H1 (cell line): ENCODE measurements around the gene RPGRIP1. TPM values are rescaled to one million over a fixed set of nuclear protein-coding genes. Genes with fewer than 3 reads are reported as not detected.
A peak's percentile ranks its signal among the peaks of the same experiment; 100 is the strongest.

Experiments used
- CTCF ChIA-PET: fragments of 300-600 bp; sonication (Branson Sonifier 250); formaldehyde crosslinking; loops from one replicate; lab custom pipeline; 2021; ENCODE audit not compliant: partially characterized antibody; lab: Charles Lee
- POLR2A ChIA-PET: fragments of 300-600 bp; sonication (Branson Sonifier 250); formaldehyde crosslinking; loops from one replicate; lab custom pipeline; 2021; ENCODE audit warnings: inconsistent platforms; ENCODE audit not compliant: partially characterized antibody; lab: Charles Lee
- DNase-seq, 2 experiments: peaks; one replicate each; pipeline versions ENCODE4 v3.0.0 to v3.0.0-alpha.2; 2010 to 2022; ENCODE audit warnings: low spot score in 2 of 2, low read depth in 1 of 2, mixed read lengths in 1 of 2
- FAIRE-seq: peaks from 2 replicates; lab custom pipeline; 2011; peaks lifted over from hg19 to GRCh38; lab: Jason Lieb, UNC
- H2AFZ ChIP-seq: 2 replicates; pipeline ENCODE4 v1.8.1; 2012; ENCODE audit warnings: low read length, inconsistent platforms
- H2AK5ac ChIP-seq: 2 replicates; pipeline ENCODE4 v1.6.1; 2013; ENCODE audit warnings: low read depth, low read length
- H2BK120ac ChIP-seq: replicated peaks from 2 replicates; pipeline ENCODE3; 2013; ENCODE audit warnings: low read depth, low read length, inconsistent platforms
- H2BK12ac ChIP-seq: 2 replicates; pipeline ENCODE4 v1.6.1; 2013; ENCODE audit warnings: low read depth, low read length
- H2BK15ac ChIP-seq: 2 replicates; pipeline ENCODE4 v1.6.1; 2013; ENCODE audit warnings: low read length
- H2BK20ac ChIP-seq: 2 replicates; pipeline ENCODE4 v1.6.1; 2013; ENCODE audit warnings: low read length
- H2BK5ac ChIP-seq: 2 replicates; pipeline ENCODE4 v1.6.1; 2013; ENCODE audit warnings: low read depth, low read length
- H3K14ac ChIP-seq: 2 replicates; pipeline ENCODE4 v1.6.1; 2013; ENCODE audit warnings: inconsistent platforms; ENCODE audit not compliant: insufficient read length
- H3K18ac ChIP-seq: 2 replicates; pipeline ENCODE4 v1.6.1; 2013; ENCODE audit warnings: low read length; ENCODE audit errors: extremely low read depth
- H3K23ac ChIP-seq: 2 replicates; pipeline ENCODE4 v1.6.1; 2013; ENCODE audit warnings: inconsistent platforms; ENCODE audit not compliant: insufficient read length
- H3K23me2 ChIP-seq: 2 replicates; pipeline ENCODE4 v1.6.1; 2013; ENCODE audit warnings: low read depth, low read length
- H3K27ac ChIP-seq: 2 replicates; pipeline ENCODE4 v1.6.1; 2011; ENCODE audit warnings: low read depth, low read length, inconsistent platforms
- H3K27me3 ChIP-seq, 4 experiments: replicated peaks in 1 of 4; 1 replicate in 1 of 4; 2 replicates in 3 of 4; pipeline versions ENCODE4 v1.6.1 to v1.8.1; 2011 to 2013; ENCODE audit warnings: low read length in 3 of 4, mild to moderate bottlenecking in 3 of 4, inconsistent platforms in 2 of 4, mixed read lengths in 2 of 4, moderate library complexity in 1 of 4; ENCODE audit not compliant: control insufficient read depth in 3 of 4, insufficient read depth in 3 of 4; ENCODE audit errors: extremely low read depth in 1 of 4
- H3K36me3 ChIP-seq, 4 experiments: 2 replicates each; pipeline versions ENCODE4 v1.6.1 to v1.8.1; 2011 to 2013; ENCODE audit warnings: mild to moderate bottlenecking in 4 of 4, low read length in 3 of 4, moderate library complexity in 2 of 4, control low read depth in 1 of 4, inconsistent platforms in 1 of 4; ENCODE audit not compliant: insufficient read depth in 4 of 4, control insufficient read depth in 2 of 4
- H3K4ac ChIP-seq: replicated peaks from 2 replicates; pipeline ENCODE3; 2013; ENCODE audit warnings: low read length, low read depth, mixed read lengths, inconsistent platforms; ENCODE audit not compliant: insufficient read length
- H3K4me1 ChIP-seq, 4 experiments: replicated peaks in 1 of 4; 1 replicate in 1 of 4; 2 replicates in 3 of 4; pipeline versions ENCODE4 v1.6.1 to v1.8.1; 2011 to 2013; ENCODE audit warnings: low read length in 3 of 4, inconsistent platforms in 2 of 4, mixed read lengths in 1 of 4; ENCODE audit not compliant: insufficient read depth in 4 of 4, control insufficient read depth in 3 of 4
- H3K4me2 ChIP-seq, 2 experiments: 2 replicates each; pipeline versions ENCODE4 v1.6.1 to v1.8.1; 2011 to 2013; ENCODE audit warnings: low read depth in 2 of 2, low read length in 2 of 2, control low read depth in 1 of 2, inconsistent platforms in 1 of 2, mild to moderate bottlenecking in 1 of 2; ENCODE audit not compliant: insufficient read depth in 1 of 2
- H3K4me3 ChIP-seq, 4 experiments: fragments of 200-600, 300-600 bp in 1 of 4; sonication (generic), shearing (Covaris generic), sonication (Bioruptor Twin) in 1 of 4; 2 replicates each; pipeline versions ENCODE4 v1.5.1 to v1.8.1; 2011 to 2016; ENCODE audit warnings: low read length in 4 of 4, low read depth in 3 of 4, control low read depth in 2 of 4, inconsistent platforms in 2 of 4, mild to moderate bottlenecking in 2 of 4, mixed read lengths in 1 of 4, moderate library complexity in 1 of 4; ENCODE audit not compliant: insufficient read depth in 2 of 4; ENCODE audit errors: extremely low read depth in 1 of 4
- H3K56ac ChIP-seq: replicated peaks from 2 replicates; pipeline ENCODE3; 2013; ENCODE audit warnings: low read depth, mild to moderate bottlenecking, mixed read lengths, low read length, inconsistent platforms; ENCODE audit not compliant: insufficient read length
- H3K79me1 ChIP-seq: 2 replicates; pipeline ENCODE4 v1.6.1; 2013; ENCODE audit warnings: low read depth, low read length, control low read depth
- H3K79me2 ChIP-seq, 2 experiments: 2 replicates each; pipeline versions ENCODE4 v1.6.1 to v1.8.1; 2012 to 2013; ENCODE audit warnings: low read length in 2 of 2, mild to moderate bottlenecking in 2 of 2, inconsistent platforms in 1 of 2; ENCODE audit not compliant: insufficient read depth in 2 of 2, control insufficient read depth in 1 of 2
- H3K9ac ChIP-seq, 4 experiments: replicated peaks in 1 of 4; 1 replicate in 1 of 4; 2 replicates in 3 of 4; pipeline versions ENCODE4 v1.6.1 to v1.8.1; 2011 to 2013; ENCODE audit warnings: low read depth in 3 of 4, low read length in 3 of 4, control low read depth in 2 of 4, mild to moderate bottlenecking in 2 of 4, moderate library complexity in 2 of 4, inconsistent platforms in 1 of 4; ENCODE audit errors: extremely low read depth in 1 of 4
- H3K9me3 ChIP-seq, 2 experiments: 2 replicates each; pipeline versions ENCODE4 v1.6.1 to v1.8.1; 2012 to 2013; ENCODE audit warnings: mild to moderate bottlenecking in 2 of 2, moderate library complexity in 2 of 2, control low read depth in 1 of 2, inconsistent platforms in 1 of 2, low read depth in 1 of 2, low read length in 1 of 2, mixed read lengths in 1 of 2; ENCODE audit not compliant: insufficient read depth in 2 of 2
- H4K20me1 ChIP-seq, 2 experiments: replicated peaks in 1 of 2; 2 replicates each; pipeline versions ENCODE3 to v1.8.1; 2011 to 2013; ENCODE audit warnings: inconsistent platforms in 2 of 2, low read length in 2 of 2, mild to moderate bottlenecking in 1 of 2; ENCODE audit not compliant: insufficient read depth in 2 of 2, control insufficient read depth in 1 of 2
- H4K5ac ChIP-seq: 2 replicates; pipeline ENCODE4 v1.6.1; 2013; ENCODE audit warnings: low read length, low read depth, mixed read lengths, inconsistent platforms; ENCODE audit not compliant: insufficient read length
- H4K8ac ChIP-seq: 2 replicates; pipeline ENCODE4 v1.8.0; 2013; ENCODE audit warnings: mild to moderate bottlenecking, moderate library complexity, low read length, inconsistent platforms; ENCODE audit not compliant: insufficient read depth; ENCODE audit errors: extremely low read depth
- H4K91ac ChIP-seq: replicated peaks from 2 replicates; pipeline ENCODE3; 2013; ENCODE audit warnings: low read length, mixed read lengths, inconsistent platforms; ENCODE audit not compliant: insufficient read length
- GTF2F1 ChIP-seq: IDR thresholded peaks from 2 replicates; pipeline ENCODE4 v1.6.1; 2012; ENCODE audit warnings: low read depth, low read length, improper control_type of control experiment, borderline replicate concordance
- POLR2A ChIP-seq, 2 experiments: IDR thresholded peaks; 1 replicate in 1 of 2; 2 replicates in 1 of 2; pipeline ENCODE4 v1.6.1; 2011; ENCODE audit warnings: low read depth in 2 of 2, low read length in 2 of 2, mild to moderate bottlenecking in 2 of 2; ENCODE audit errors: control extremely low read depth in 1 of 2
- WGBS, 2 experiments: shearing (Covaris generic) in 1 of 2; methylation state at CpG; one replicate each; pipeline versions ENCODE4 v1.1.6 to v1.1.7; 2013 to 2015; ENCODE audit warnings: low lambda C conversion rate in 2 of 2, mixed read lengths in 2 of 2, inconsistent platforms in 1 of 2, low coverage in 1 of 2, missing lambda C conversion rate in 1 of 2; ENCODE audit not compliant: insufficient replicate concordance in 2 of 2, insufficient coverage in 1 of 2, insufficient read length in 1 of 2; ENCODE audit errors: extremely low coverage in 1 of 2, missing lambda C conversion rate in 1 of 2; 5-methylcytosine and 5-hydroxymethylcytosine counted together
- polyA plus RNA-seq, 7 experiments: library from polyadenylated mRNA; depleted of rRNA in 3 of 7; stranded (reverse) in 5 of 7; unstranded in 2 of 7; fragments of >200 nt in 5 of 7; fragments of 200-250 nt in 2 of 7; gene quantifications; 1 replicate in 5 of 7; 2 replicates in 1 of 7; 4 replicates in 1 of 7; pipeline versions ENCODE4 v1.2.1 to v1.2.3, GENCODE V29; 2011 to 2013; ENCODE audit warnings: missing spikeins in 2 of 7, mixed read lengths in 2 of 7
- total RNA-seq: library from RNA; stranded (reverse); fragmentation: NEBNext Ultra II Directional; extraction: Animal tissue kit (Norgen Biotek cat#: 25700); gene quantifications from 2 replicates; pipeline ENCODE4 v1.2.1, GENCODE V29; 2021
- TF ChIP-seq, protein P1 (sequence below): IDR thresholded peaks from 2 replicates; pipeline ENCODE4 v1.6.1; 2011; ENCODE audit warnings: low read depth, mild to moderate bottlenecking, low read length; ENCODE audit not compliant: insufficient read depth

RPGRIP1 gene
- total and polyA plus RNA-seq, 2 of the 8 experiments (the other 6 are each of a cell fraction or from before 2014, with no cell fraction given) = 0.36 to 0.65 TPM

DNA sequence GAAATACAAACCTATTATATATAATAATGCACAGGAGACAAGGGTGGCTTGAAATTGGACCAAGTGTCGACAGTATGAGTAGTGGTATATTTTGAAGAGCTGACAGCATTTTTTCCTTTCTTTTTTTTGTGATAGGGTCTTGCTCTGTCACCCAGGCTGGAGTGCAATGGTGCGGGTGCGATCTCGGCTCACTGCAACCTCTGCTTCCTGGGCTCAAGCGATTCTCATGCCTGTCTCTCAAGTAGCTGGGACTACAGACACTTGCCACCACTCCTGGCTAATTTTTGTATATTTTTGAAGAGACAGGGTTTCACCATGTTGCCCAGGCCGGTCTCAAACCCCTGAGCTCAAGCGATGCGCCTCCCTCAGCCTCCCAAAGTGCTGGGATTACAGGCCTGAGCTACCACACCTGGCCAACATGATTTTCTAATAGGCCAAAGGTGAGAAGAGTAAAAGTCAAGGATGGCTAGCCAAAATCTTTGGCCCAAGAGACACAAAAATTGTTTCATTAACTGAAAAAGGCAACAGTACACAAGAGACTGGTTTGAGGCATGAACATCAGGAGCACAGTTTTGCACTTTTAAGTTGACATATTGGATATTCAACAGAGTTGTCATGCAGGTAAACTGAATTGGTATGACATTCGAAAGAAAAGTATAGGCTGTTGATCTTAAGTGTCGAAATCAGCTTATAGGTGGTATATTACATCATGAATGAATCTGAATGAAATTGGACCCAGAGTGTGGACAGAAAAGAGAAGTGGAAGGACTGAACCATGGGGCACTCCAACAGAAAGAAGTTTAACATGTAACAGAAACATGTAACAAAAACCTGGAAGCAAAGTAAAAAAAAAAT, 23.1 kb upstream of the RPGRIP1 start:
- no peak overlapping the region for H4K5ac ChIP-seq
- H3K4me1 ChIP-seq = peaks cover 0 to 2% (median 1%) of the 10 kb centered on the region in 4 experiments; a peak in 3 of 7 replicates
- no peak overlapping the region for H2BK15ac ChIP-seq
- no peak overlapping the region for H3K14ac ChIP-seq
- no peaks in the 10 kb centered on the region for H3K9me3 ChIP-seq
- FAIRE-seq (no peak), DNase-seq (no peak)
- H2AFZ ChIP-seq = no peak overlapping the region
- no peak overlapping the region for H3K18ac ChIP-seq
- H3K23ac ChIP-seq = no peak overlapping the region
- H2BK12ac ChIP-seq = no peak overlapping the region
- no peak overlapping the region for H2BK5ac ChIP-seq
- ChIA-PET CTCF (interaction anchor here (1.4 to 1.5 kb wide), 2 partner anchors 8 to 9 kb away, joined by 4 read pairs; no protein-coding TSS in a partner anchor), POLR2A (interaction anchor here (0.7 to 24.2 kb wide), 22 partner anchors 4 to 300 kb away, joined by 3 to 836 read pairs (median 3); partner anchors contain the start of gene SUPT16H)
- no peaks in the 10 kb centered on the region; the same call in 1 of the 2 replicates for H3K79me1 ChIP-seq
- no peak overlapping the region for H4K91ac ChIP-seq
- 95% methylated on average over 10 of the region's 10 CpGs; no CpG with 5 or more reads in 1 of the 2 experiments for WGBS, 2 experiments
- peaks cover 29 to 63% of the 10 kb centered on the region in 2 experiments for H4K20me1 ChIP-seq
- no peak overlapping the region for H4K8ac ChIP-seq
- no peak overlapping the region for H3K9ac ChIP-seq
- peak overlapping the region in 1 of 2 experiments; percentile 15; a peak in 1 of 4 replicates for H3K4me2 ChIP-seq
- H3K27me3 ChIP-seq = no peaks in the 10 kb centered on the region
- no peak overlapping the region for H2AK5ac ChIP-seq
- H3K36me3 ChIP-seq = peaks cover 10 to 93% (median 45%) of the 10 kb centered on the region in 4 experiments
- H3K27ac ChIP-seq = no peak overlapping the region; the same call in 1 of the 2 replicates
- no peak overlapping the region for H2BK20ac ChIP-seq
- no peak overlapping the region for H3K56ac ChIP-seq
- no peaks in the 10 kb centered on the region for H3K23me2 ChIP-seq
- TF ChIP-seq POLR2A (IDR thresholded peaks at IDR 0.05; ENCODE audit: control extremely low read depth in 1 of 2, low read depth in 2 of 2, low read length in 2 of 2) (0 out of 3 replicates have a peak, but pooled peaks of 1 of the 2 experiments have one; percentile 16), GTF2F1 (no peak)
- TF ChIP-seq, protein P1, sequence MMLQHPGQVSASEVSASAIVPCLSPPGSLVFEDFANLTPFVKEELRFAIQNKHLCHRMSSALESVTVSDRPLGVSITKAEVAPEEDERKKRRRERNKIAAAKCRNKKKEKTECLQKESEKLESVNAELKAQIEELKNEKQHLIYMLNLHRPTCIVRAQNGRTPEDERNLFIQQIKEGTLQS = no peak
- TF ChIP-seq, all 59 proteins: peak for 1
- Histone ChIP-seq H3K4ac (no peak overlapping the region), H2BK120ac (no peak overlapping the region), H3K4me3 (no peak overlapping the region), H3K79me2 (peaks cover 64 to 99% of the 10 kb centered on the region in 2 experiments)
